NCI-H2196 (cell line): ENCODE measurements around the gene TIAM2.
A peak's percentile ranks its signal among the peaks of the same experiment; 100 is the strongest.
"Not testable (repeated sequence)": the region's sequence is repeated elsewhere in the genome, so short reads cannot be mapped to it uniquely, and the experiment has no call there.

ENCODE experiments used
- DNase-seq: peaks from one replicate; lab custom pipeline; 2025; ENCODE audit not compliant: unreplicated experiment; lab: John Stamatoyannopoulos, UW

The TIAM2 gene

DNA sequence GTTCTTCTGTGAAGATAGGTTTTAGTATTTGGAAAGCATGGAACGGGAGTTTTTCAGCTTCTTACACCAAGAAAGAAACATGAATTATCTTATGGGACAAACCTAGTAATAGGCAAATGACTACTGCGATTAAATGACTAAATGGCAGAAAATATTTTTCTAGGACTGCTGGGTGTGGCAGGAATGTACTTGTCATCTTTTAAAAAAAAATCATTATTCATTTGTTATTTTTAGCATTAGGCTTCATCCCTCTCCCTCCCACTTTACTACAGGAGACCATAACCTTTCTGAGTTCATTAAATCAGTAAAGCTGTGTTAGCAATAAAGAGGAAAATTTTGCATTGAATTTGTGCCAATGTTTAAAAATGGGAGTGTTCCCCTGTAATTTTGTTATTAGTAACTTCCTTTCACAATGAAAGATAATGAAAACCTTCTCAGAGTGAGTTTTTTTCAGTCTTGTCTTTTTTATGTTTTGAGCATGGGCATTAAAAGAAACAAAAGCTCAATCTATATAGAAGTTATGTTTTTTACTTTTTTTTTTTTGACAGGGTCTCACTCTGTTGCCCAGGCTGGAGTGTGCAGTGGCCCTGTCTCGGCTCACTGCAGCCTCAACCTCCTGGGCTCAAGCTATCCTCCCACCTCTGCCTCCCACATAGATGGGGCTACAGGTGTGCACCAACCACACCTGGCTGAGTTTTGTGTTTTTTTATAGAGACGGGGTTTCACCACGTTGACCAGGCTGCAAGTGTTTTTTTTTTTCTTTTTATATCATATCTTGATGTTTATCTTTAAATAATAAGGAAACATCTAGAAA, 163.1 kb downstream of the TIAM2 start:
- no peak for DNase-seq

DNA sequence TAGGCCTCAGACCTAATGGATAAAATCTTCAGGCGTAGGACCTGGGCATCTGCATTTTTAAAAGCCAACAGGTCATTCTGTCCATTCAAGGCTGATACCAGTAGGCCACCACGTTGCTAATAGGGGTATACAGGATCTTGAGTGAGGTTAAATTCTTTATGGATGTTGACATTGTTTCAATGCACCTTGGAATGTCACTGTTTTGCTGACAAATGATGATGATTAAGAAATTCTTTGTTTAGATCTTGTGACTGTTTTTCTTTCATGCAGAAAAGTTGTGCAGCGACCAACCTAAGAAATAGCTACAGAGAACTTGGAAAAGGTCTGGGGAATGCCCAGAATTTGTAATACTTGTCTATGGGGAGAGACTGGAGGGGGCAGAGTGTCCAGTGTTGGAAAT, 167.6 kb downstream of the TIAM2 start:
- DNase-seq = no peak

DNA sequence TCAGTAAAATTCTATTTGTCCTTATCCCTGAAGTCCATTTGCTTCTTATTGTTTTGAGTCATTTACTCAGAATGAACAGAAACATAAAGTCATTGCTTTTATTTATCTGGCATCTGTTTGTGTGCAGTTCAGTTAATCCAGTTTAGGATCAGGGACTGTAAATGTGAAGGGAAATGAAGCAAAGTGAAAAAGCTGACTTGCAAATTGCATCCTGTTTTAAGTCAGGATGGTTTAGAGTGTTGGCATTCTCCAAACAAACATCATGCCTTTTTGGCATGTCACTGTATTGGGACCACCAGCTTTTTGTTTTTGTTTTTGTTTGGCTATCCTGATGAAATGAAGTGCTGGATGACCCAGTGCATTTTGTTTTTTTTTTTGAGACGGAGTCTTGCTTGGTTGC, 168.5 kb downstream of the TIAM2 start:
- no peak for DNase-seq

DNA sequence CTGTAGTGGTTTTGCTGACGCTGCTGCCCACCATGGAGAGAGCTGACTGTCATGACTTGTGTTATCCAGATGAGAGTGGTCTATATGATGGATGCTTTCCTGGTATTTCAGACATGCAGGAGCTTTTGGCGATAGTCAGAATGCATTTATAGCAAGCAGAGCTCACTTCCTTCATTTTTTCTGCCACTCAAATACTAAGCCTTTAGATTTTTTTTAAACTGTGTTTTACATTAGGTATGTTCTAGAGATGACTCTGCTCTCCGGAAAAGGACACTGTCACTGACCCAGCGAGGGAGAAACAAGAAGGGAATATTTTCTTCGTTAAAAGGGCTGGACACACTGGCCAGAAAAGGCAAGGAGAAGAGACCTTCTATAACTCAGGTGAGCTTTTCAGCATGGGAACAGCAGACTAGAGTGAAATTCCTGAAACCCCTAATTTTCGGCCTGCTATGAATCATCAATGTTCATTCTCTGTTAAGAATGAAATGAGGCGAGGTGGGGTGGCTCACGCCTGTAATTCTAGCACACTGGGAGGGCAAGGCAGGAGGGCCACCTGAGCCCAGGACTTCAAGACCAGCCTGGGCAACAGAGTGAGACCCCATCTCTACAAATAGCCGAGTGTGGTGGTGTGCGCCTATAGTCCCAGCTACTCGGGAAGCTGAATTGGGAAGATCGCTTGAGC, 170.1 kb downstream of the TIAM2 start:
- DNase-seq = no peak

DNA sequence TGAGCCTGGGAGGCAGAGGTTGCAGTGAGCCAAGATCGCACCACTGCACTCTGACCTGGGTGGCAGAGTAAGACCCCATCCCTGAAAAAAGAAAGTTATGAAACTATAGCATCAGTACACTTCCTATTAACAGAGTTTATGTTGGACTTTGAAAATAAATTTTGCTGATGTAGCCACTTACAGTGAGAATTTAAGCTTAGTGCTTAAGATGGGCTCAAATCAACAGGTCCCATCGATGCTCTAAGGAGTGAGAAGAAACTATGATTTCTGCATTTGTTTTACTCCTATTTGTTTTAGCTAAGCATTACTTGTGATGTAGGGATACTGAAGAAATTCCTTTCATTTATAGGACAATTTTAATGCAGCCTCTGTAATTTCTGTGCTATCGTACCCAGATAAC, 175.4 kb downstream of the TIAM2 start:
- no peak for DNase-seq

DNA sequence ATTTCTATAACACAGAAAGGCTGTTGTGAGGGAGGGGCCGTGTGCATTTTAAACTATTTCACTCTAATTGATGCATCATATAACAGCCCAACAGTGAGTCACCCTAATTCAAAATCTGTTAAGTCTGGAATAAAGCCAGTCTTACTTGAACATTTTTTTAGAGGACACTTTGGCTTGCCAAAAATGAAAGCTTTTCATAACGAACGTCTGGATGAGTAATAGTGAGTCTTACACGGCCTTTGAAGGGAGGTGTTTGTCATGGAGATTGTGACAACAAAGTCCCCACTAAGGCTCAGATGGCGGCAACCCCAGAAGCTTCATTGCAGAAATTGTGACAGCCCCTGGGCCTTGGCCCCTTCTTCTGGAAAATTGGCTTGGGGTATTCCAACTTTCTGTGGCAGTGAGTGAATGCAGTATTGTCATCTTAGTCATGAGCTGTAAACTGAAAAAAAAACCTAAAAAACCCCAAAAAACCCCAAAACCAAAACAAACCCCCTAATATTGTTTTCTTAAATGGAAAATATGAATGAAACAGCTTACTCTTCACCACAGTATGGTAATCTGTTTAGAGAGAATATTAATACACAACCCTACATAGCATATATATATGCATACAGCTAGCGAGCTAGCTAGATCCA, 176.1 kb downstream of the TIAM2 start:
- DNase-seq = no peak

DNA sequence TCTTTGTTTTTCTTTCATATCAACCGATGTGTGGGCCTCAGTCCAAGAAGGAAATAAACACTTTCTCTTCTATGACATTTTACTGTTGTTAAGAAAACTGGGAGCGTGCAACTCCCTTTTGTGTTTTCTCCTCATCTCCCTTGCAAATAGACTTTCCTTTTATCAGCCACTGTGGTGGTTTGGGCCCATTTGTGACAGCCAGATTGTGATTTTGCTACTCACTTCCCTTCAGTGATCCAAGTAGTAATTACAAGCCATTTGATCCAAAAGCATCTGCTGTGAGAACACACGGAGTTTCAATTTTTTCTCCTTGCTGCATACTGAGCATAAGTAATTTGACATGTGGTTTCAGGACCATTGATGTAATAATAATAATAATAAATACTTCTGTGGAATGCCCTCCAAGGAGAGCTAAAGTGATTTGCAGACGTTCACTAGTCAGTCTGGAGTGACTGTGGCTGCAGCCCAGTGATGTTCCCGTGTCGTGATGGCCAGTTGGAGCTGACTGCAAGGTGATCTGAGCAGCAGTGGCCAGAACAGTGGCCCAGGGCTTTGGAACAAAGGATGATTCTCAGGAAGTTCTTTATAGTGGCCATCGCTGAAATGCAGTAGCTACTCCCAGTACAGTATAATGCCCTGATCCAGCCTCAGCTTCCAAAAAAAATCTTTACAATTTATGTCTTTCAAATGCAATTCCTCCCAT, 176.8 kb downstream of the TIAM2 start:
- DNase-seq = no peak

DNA sequence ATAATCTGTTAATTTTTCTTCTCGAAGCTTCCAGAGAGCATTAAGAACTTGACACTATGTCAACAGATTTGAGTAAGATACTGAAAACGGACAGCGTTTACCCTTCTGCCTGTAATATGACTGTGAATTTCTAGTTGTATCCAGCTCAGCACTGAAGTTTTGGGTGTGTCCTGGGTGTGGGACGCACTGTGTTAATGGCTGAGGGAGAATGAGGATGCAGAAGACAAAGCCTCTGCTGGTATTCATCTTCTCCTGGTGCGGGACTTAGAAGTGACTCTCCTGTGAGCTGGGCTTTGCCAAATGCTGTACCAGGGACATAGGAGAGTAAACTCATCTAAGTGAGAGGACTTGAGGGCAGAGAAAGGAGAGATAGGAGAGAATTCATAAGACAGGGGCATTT, 178.4 kb downstream of the TIAM2 start:
- no peak for DNase-seq

DNA sequence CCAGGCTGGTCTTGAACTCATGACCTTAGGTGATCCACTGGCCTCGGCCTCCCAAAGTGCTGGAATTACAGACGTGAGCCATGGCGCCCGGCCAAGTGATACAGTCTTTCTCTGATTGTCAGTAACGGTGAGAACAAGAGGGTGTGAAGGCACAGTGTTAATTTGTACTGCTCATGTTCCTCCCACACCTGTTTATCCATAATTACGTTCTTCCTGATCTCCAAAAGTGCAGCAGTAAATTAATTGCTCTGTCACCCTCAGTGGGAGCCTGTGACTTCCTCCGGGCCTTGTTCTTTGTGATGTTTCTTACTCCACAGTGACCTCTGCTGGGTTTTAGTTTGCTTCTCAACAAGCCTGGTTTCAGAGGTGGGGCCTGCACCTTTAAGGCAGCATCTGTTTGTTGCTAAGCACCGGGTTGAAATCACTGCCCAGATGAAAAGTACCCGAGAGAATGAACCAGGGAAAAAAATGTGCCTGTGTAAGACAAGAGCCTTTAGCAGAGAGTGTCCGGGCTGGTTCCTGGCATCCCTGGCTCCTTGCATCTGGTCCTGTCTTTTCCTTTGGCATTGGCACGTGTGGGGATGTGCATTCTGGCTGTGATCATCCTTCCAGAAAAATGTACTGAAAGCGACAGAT, 179.6 kb downstream of the TIAM2 start:
- DNase-seq = peak; percentile 75

DNA sequence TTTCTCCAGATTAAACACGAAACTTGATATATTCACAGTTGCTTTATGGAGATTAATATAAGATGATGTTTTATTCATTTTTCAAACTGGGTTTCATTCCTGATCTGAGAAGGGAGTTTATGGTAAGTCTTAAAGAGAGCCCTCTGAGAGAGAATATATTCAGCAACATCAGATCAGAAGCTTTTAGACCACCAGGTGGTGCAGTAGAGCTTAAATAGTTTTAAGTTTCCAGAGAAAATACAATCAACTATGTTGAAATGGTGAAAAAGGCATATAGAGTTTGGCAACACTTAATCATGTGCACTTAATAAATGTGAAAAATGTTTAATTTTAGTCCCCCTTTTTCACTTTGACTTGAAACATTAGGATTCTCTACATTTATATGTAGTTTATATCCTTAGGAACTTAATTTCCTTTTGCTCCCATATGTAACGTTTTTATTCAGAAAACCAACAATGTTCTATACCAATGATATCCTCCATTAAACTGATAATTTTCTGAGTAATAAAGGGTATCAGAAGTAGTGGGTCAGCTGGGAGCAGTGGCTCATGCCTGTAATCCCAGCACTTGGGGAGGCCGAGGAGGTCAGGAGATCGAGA, 182.3 kb downstream of the TIAM2 start:
- DNase-seq = peak; percentile 53

DNA sequence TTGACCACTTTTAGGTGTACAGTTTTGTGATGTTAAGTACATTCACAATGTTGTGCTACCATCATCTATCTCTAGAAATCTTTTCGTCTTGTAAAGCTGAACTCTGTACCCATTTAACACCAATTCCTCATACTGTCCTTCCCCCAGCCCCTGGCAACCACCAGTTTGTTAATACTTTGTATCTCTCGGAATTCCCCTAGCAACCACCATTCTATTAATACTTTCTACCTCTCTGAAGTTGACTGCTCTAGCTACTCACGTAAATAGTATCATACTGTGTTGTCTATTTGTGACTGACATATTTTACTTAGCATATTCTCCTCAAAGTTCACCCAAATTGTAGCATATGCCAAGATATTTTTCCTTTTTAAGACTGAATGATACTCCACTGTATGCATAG, 186.4 kb downstream of the TIAM2 start:
- no peak for DNase-seq

DNA sequence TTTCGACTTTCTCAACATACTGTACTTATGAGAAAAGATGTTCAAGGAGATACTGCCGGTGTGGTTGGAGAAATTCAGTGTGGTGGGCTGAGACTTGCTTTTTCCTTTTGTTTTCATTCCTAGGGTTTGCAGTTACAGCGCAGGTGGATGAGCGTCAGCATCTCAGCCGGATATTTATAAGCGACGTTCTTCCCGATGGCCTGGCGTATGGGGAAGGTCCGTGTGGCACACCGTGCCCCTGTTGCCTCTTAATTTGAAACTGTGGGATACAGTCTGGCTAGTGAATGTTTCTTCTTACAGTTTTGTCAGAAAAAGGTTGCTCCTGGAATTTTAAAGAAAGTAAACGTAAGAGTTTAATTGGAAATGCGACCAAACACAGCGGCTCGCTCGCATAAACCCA, 187.0 kb downstream of the TIAM2 start:
- DNase-seq = no peak

DNA sequence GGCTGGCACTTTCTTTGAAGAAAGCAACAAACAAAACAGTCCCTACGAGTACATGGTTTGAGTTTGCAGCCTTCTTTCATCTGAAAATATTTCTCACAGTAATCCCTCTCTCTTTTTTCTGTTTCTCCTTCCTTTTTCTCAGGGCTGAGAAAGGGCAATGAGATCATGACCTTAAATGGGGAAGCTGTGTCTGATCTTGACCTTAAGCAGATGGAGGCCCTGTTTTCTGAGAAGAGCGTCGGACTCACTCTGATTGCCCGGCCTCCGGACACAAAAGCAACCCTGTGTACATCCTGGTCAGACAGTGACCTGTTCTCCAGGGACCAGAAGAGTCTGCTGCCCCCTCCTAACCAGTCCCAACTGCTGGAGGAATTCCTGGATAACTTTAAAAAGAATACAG, 188.0 kb downstream of the TIAM2 start:
- DNase-seq = no peak

DNA sequence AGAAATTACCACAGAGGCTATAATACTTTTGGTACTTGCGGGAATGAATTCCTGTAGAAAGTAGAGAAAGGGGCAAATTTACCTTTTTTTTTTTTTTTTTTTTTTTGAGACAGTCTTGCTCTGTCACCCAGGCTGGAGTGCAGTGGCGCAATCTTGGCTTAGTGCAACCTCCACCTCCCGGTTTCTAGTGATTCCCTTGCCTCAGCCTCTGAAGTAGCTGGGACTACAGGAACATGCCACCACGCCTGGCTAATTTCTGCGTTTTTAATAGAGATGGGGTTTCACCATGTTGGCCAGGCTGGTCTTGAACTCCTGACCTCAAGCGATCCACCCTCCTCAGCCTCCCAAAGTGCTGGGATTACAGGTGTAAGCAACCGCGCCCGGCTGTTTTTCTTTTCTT, 189.9 kb downstream of the TIAM2 start:
- not testable (repeated sequence) for DNase-seq

DNA sequence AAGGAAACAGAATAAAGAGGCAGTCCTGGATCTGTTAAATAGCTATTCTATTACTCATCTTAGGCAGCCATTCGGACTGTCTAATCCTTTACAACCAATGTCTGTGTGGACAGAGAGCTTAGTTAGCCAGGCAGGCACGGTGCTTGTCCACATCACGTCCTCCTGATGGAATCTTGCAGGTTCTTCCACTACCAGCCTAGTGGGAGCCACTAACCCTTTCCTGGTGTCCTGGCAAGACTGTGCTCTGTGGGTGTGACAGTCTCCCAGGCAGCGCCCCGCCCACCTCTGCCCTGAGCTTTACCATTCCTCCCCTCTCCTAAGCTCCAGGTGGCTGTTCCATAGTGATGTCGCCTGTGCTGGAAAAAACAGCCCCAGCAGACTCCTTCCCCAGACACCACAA, 190.4 kb downstream of the TIAM2 start:
- DNase-seq = no peak

DNA sequence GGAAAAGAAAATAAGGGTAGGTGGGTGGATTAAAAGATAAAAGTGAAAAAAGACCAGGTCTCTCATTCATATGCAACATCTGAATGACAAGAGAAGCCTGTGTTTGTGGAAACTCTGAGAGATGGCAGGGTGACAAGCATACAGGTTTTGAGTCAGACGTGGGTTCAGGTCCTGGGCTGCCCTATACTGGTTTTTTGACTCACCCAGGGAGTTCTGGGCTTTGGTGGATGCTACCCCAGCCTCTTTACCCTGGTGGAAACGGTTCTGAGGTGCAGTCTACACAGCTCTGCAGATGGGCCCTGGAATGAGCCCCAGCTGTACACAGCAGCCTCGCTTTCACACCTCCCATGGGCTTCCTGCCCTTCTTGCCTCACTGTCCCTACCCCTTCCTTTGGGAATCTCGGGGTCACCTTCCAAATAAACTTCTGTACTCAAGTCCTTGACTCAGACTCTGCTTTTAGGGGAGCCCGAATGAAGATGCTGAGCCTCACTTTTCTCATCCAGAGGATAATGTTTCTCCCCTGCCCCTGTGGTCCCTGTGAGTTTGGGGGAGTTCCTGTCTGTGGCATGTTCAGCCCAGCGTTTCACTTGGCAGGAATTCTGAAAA, 191.0 kb downstream of the TIAM2 start:
- DNase-seq = no peak

DNA sequence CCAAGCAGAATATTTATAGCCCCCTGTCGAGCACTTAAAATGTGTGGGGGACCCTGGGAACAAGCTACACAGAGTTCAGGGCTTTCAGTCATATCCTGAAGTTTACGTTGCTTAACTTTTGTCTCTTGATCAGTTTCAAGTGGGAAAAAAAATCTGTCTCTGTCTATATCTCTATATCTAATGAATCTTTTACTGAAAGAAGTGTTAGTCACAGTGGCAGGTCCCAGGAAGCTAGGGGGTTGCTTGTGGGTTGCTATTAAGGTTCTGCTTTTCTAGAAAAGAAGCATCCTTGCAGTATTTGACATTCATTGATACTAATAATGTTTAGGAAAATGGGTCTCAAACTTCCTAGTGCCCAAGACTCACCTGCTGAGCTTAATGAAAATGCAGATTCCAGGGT, 192.0 kb downstream of the TIAM2 start:
- DNase-seq = no peak

DNA sequence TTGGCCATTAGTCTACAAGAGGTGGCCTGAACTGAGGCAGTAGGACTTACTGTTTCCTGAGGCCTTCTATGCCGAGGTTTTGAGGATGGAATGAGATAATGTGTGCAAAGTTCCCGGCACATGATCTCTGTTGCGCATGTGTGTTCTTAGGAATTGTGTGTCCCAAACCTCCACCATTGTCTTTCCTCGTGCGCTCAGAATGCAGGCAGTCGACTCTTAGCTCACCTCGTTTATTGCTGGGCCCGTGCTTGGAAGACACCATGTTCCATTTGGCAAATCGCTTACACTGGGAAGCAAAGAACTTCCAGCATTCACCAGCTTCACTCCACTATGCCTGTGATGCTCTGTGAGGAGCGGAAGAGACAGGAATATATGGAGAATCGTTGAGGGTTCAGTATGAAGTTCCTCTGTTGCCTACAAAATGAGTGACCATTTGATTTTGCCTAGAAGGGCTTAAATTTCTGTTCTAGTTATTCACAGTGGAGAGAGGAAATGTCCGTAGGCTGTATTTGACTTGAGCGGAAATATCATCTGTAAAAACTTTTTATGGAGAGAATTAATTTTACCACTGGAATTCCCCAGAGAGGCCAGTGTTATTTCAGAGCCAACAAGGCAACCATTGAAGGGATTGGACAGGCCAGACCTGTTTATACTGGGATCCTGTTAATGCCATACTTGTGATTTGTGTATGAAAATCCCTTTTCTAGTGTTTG, 193.0 kb downstream of the TIAM2 start:
- no peak for DNase-seq

DNA sequence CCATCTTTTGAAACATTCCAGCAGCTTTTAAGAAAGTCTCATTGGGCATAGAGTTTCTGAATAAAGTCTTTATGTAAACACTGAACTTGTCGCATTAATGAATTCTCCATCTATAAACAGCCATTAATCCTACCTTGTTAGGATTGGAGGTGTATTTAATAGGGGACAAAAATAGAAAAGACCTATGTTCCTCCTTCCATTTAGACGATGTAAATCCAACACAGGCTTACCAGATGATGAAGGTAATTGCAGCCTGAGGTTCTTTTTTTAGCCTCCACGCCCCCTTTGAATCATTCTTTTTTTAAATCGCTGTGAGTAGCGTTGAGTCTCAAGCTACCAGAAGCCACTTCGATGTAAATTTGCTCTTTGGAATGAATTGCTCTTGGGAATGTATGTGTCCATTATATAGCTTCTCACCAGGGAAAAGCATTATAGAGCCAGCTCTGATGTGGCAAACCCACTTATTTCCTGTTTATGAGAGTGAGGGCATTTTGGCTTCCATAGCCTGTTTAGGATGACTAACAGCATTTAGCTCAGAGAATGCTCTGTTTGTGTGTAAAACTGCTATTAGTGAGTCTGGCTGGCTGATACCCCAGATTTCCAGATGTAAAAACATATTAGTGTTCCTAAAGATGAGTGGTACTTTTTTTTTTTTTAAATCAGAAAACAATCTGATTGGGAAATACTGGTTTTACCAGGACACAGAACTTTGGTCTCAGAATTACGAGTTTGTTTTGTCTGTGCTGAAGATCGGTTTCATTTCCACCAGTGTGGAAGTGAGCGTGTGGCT, 193.8 kb downstream of the TIAM2 start:
- no peak for DNase-seq
